ENCODE results near the gene TBC1D2. TPM values are rescaled to one million over a fixed set of nuclear protein-coding genes. Genes with fewer than 3 reads are reported as not detected.

Gene TBC1D2
- total RNA-seq, 1 donor from 2014 or later = 2.3 TPM

GRCh38 chr9:98219364-98219716 is 36.1 kb downstream of the TBC1D2 start:
- Mint-ChIP-seq H3K27me3 (ENCODE audit: unreplicated experiment) (peaks cover 7% of the 10 kb centered on the region), H3K36me3 (ENCODE audit: low read depth, unreplicated experiment) (no peaks in the 10 kb centered on the region), H3K4me3 (ENCODE audit: unreplicated experiment) (no peak overlapping the region), H3K9me3 (ENCODE audit: unreplicated experiment) (no peaks in the 10 kb centered on the region), H3K27ac (ENCODE audit: unreplicated experiment) (no peak overlapping the region), H3K4me1 (ENCODE audit: unreplicated experiment) (peaks cover 16% of the 10 kb centered on the region)
- no peak for TF ChIP-seq CTCF (IDR thresholded peaks at IDR 0.05; ENCODE audit: unreplicated experiment)
- no peak for DNase-seq (ENCODE audit: low spot score)

- no peak for TF ChIP-seq CTCF (IDR thresholded peaks at IDR 0.05; ENCODE audit: unreplicated experiment)
- no peak for DNase-seq (ENCODE audit: low spot score)
- no peaks in the 10 kb centered on the region for H3K9me3 Mint-ChIP-seq (ENCODE audit: unreplicated experiment)
- peaks cover 16% of the 10 kb centered on the region for H3K4me1 Mint-ChIP-seq (ENCODE audit: unreplicated experiment)
- no peaks in the 10 kb centered on the region for H3K36me3 Mint-ChIP-seq (ENCODE audit: low read depth, unreplicated experiment)
- peak overlapping the region; percentile 18 for H3K27ac Mint-ChIP-seq (ENCODE audit: unreplicated experiment)
- peaks cover 7% of the 10 kb centered on the region for H3K27me3 Mint-ChIP-seq (ENCODE audit: unreplicated experiment)
- H3K4me3 Mint-ChIP-seq (ENCODE audit: unreplicated experiment) = no peak overlapping the region
Measured at GRCh38 chr9:98218562-98219363, 36.7 kb downstream of the TBC1D2 start.

GRCh38 chr9:98217255-98217654 is 38.2 kb downstream of the TBC1D2 start:
- peaks cover 2% of the 10 kb centered on the region for H3K27me3 Mint-ChIP-seq (ENCODE audit: unreplicated experiment)
- H3K4me3 Mint-ChIP-seq (ENCODE audit: unreplicated experiment) = peak overlapping the region; percentile 27
- H3K9me3 Mint-ChIP-seq (ENCODE audit: unreplicated experiment) = no peaks in the 10 kb centered on the region
- peaks cover 10% of the 10 kb centered on the region for H3K4me1 Mint-ChIP-seq (ENCODE audit: unreplicated experiment)
- no peak for TF ChIP-seq CTCF (IDR thresholded peaks at IDR 0.05; ENCODE audit: unreplicated experiment)
- DNase-seq (ENCODE audit: low spot score) = no peak
- no peak overlapping the region for H3K27ac Mint-ChIP-seq (ENCODE audit: unreplicated experiment)
- peaks cover under 1% of the 10 kb centered on the region for H3K36me3 Mint-ChIP-seq (ENCODE audit: low read depth, unreplicated experiment)

GRCh38 chr9:98216391-98216790 is 39.1 kb downstream of the TBC1D2 start:
- peaks cover 10% of the 10 kb centered on the region for H3K4me1 Mint-ChIP-seq (ENCODE audit: unreplicated experiment)
- H3K9me3 Mint-ChIP-seq (ENCODE audit: unreplicated experiment) = no peaks in the 10 kb centered on the region
- H3K4me3 Mint-ChIP-seq (ENCODE audit: unreplicated experiment) = no peak overlapping the region
- H3K27me3 Mint-ChIP-seq (ENCODE audit: unreplicated experiment) = peaks cover 2% of the 10 kb centered on the region
- peaks cover 4% of the 10 kb centered on the region for H3K36me3 Mint-ChIP-seq (ENCODE audit: low read depth, unreplicated experiment)
- no peak for DNase-seq (ENCODE audit: low spot score)
- TF ChIP-seq CTCF (IDR thresholded peaks at IDR 0.05; ENCODE audit: unreplicated experiment) = no peak
- no peak overlapping the region for H3K27ac Mint-ChIP-seq (ENCODE audit: unreplicated experiment)

- peak; percentile 42 for DNase-seq (ENCODE audit: low spot score)
- Mint-ChIP-seq H3K9me3 (ENCODE audit: unreplicated experiment) (no peaks in the 10 kb centered on the region), H3K27me3 (ENCODE audit: unreplicated experiment) (peaks cover 2% of the 10 kb centered on the region), H3K4me3 (ENCODE audit: unreplicated experiment) (no peak overlapping the region), H3K27ac (ENCODE audit: unreplicated experiment) (no peak overlapping the region), H3K4me1 (ENCODE audit: unreplicated experiment) (peaks cover 10% of the 10 kb centered on the region), H3K36me3 (ENCODE audit: low read depth, unreplicated experiment) (peaks cover 4% of the 10 kb centered on the region)
- peak; percentile 56 for TF ChIP-seq CTCF (IDR thresholded peaks at IDR 0.05; ENCODE audit: unreplicated experiment)
Measured at GRCh38 chr9:98215821-98216220, 39.6 kb downstream of the TBC1D2 start.
